ENCODE data around the gene RABL6.

The RABL6 gene

DNA sequence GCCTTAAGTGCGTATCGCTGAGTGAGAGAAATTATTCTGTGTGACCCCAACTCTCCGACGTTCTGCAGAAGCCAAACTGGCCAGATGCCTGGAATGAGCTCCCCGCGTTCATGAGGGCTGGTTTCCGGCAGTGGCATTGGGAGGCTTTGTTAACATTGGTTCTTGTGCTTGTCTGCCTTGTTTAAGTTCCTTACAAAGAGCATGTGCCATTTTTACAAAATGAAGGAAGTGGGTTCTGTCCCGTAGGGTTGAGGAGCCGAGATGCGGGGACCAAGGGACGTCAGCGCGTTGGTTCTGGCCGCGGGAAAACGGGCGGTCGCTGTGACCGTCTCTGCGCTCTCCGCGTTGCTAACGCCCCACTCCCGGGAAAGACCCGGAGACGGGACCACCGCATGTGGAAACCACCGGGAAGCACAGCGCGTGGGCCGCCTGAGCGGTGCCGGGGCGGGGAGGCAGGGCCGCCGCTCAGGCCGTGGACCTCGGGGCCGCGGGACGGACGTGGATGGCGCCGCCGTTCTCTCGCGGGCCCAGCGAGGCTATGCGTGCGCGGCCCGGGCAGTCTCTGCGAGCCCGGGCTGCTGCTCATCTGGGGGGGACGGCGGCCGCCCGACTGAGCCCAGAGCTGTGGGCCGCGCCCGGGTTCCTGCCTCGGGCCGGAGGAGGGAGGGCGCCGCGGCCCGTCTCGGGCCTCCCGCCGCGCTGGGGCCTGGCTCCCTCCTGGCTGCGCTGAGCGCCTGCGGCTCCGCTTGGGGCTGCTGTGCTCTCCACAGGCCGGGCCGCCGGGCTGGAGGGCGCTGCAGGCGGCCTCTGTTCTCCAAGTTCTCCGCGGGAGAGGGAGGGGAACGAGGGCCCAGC, 13.4 kb downstream of the RABL6 start:
- Histone ChIP-seq H3K9me3 (no peaks in the 10 kb centered on the region), H3K4me1 (no peaks in the 10 kb centered on the region), H3K27me3 (no peaks in the 10 kb centered on the region), H3K36me3 (peaks cover 62% of the 10 kb centered on the region), H3K4me3 (ENCODE audit: low read depth, low read length) (no peak overlapping the region)
- no peak for DNase-seq
- no peak for TF ChIP-seq CTCF (IDR thresholded peaks at IDR 0.05; ENCODE audit: low read depth, low read length)

DNA sequence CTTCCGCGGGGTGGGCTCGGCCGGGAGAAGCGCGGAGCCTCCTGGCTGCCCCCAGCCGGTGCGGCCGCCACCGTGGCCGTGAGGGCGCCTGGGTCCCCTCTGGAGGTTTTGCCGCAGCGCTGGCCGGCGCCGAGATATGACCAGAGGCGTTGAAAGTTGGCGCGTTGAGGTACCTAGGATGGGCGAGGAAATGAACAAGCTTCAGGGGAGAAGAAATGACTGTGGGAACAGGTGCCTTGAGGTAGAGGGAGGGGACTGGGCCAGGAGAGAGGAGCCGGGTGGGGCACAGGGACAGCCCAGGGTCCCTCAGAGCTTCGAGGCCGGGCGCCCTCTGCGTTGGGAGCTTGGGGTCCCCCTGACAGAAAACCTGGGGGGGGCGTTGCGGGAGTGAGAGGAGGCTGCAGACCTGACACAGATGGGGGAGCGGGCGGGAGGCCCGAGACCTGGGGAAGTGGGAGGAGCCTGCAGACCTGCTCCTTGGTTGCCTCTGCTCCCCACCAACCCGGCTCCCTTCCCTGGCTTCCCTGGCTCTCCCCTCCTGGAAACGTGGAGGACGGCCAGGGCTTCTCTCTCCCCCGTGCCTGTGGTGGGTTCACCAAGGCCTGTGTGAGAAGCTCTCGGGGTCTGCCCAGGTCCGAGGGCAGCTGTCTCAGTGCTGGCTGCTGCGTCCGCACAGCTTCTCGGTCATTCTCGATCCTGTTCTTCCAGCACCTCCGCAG, 14.2 kb downstream of the RABL6 start:
- no peak overlapping the region for H3K4me3 ChIP-seq (ENCODE audit: low read depth, low read length)
- DNase-seq: no peak
- no peak for TF ChIP-seq CTCF (IDR thresholded peaks at IDR 0.05; ENCODE audit: low read depth, low read length)
- H3K27me3 ChIP-seq: no peaks in the 10 kb centered on the region
- no peaks in the 10 kb centered on the region for H3K9me3 ChIP-seq
- peaks cover 62% of the 10 kb centered on the region for H3K36me3 ChIP-seq
- H3K4me1 ChIP-seq: no peaks in the 10 kb centered on the region

DNA sequence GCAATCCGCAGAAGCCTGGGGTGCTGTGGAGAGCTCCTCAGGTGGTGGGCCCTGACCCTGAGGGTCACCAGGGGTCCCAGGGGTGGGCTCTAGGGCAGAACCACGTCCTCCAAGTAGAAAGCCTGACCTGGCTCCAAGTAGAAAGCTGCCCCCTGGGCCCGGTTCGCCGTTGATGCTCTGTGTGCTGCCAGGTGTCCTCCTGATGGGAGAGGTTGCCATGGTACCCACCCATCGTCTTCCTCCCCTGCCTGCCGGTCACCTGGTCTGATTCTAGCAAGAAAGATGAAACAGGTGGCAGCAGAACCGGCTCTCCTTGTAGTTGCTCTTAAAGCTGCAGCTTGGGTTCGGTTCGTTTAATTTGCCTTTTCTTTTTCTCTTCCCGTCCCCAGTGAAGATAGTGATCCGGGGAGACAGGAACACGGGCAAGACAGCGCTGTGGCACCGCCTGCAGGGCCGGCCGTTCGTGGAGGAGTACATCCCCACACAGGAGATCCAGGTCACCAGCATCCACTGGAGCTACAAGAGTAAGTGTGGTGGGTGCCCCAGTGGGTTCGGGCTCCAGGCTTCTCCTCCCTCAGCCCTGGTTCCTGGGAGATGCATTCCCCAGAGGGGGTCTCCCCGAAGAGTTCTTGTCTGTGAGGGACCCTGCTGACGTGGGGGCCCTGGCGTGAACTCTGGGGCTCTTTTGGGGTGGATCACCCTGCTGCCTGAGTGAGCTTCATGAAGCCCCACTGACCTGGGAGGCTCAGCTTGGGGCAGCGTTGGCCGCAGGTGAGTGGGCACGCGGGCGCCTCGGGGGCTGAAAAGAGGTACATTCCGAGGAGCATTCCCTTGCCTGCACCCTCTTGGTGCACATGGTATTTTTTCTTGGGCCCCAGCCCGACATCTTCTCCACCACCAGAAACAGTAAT, 15.6 kb downstream of the RABL6 start:
- DNase-seq: no peak
- TF ChIP-seq CTCF (IDR thresholded peaks at IDR 0.05; ENCODE audit: low read depth, low read length): no peak
- Histone ChIP-seq H3K4me1 (no peaks in the 10 kb centered on the region), H3K4me3 (ENCODE audit: low read depth, low read length) (no peak overlapping the region), H3K36me3 (peaks cover 66% of the 10 kb centered on the region), H3K27me3 (no peaks in the 10 kb centered on the region), H3K9me3 (no peaks in the 10 kb centered on the region)

DNA sequence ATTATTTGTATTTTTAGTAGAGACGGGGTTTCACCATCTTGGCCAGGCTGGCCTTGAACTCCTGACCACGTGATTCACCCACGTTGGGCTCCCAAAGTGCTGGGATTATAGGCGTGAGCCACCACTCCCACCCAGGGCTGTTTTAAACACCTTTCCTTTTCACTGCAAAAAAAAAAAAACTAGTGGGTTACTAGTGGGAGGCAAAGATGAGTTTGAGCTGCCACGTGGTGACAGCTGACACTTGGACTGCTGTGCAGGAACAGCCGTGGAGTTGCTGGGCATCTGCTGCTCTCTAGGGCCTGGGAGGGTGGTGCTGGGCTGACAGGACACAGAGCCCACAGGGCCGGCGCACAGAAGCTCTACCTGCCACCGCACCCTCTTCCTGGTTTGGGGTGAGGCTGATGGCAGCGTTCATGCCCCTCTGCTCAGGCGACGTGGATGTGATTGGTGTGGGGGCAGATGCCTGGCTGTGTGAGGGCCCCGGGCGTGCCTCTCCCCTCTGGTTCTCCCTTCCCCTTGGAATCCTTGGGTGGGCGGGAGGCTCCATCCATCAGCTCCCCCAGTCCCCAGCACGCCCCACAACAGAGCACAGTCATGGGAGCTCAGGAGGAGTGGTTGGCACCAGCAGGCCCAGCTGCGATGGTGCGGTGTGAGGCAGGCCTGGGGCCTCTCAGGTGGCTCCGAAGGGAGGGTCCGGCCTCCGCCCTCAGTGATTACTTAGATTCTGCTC, 16.9 kb downstream of the RABL6 start:
- TF ChIP-seq CTCF (IDR thresholded peaks at IDR 0.05; ENCODE audit: low read depth, low read length): no peak
- no peak overlapping the region for H3K4me3 ChIP-seq (ENCODE audit: low read depth, low read length)
- no peak for DNase-seq
- no peaks in the 10 kb centered on the region for H3K4me1 ChIP-seq
- no peaks in the 10 kb centered on the region for H3K27me3 ChIP-seq
- H3K9me3 ChIP-seq: no peaks in the 10 kb centered on the region
- H3K36me3 ChIP-seq: peaks cover 69% of the 10 kb centered on the region

GRCh38 chr9:136825295-136826187, 17.8 kb downstream of the RABL6 start:
- Histone ChIP-seq H3K4me3 (ENCODE audit: low read depth, low read length) (no peak overlapping the region), H3K9me3 (no peaks in the 10 kb centered on the region), H3K27me3 (no peaks in the 10 kb centered on the region), H3K4me1 (no peaks in the 10 kb centered on the region), H3K36me3 (peaks cover 74% of the 10 kb centered on the region)
- no peak for TF ChIP-seq CTCF (IDR thresholded peaks at IDR 0.05; ENCODE audit: low read depth, low read length)
- no peak for DNase-seq

Measured in BE2C (cell line).